ENCODE results near the gene HSD11B1.

- TF ChIP-seq CTCF (IDR thresholded peaks at IDR 0.05) (no peak), POLR2A (IDR thresholded peaks at IDR 0.05) (no peak)
Measured at GRCh38 chr1:209743145-209743482, 38.5 kb downstream of the HSD11B1 start.

Measured in Peyer's patch (tissue), 4 donors.